HCT116 (cell line): Measurements from ENCODE around the gene GRIK5. TPM values are rescaled to one million over a fixed set of nuclear protein-coding genes. Genes with fewer than 3 reads are reported as not detected.

Experiments used
- ATAC-seq: fragments of 200-7000 bp; cut with Tn5 transposase; 2 replicates; pipeline ENCODE4 v1.9.1; 2020; ENCODE audit warnings: mild to moderate bottlenecking, moderate library complexity
- BruUV-seq: library from RNA; stranded (reverse); fragments of 400-500 nt; replicated peaks from 2 replicates; lab custom pipeline; 2021; lab: Mats Ljungman, UMichigan
- CTCF ChIA-PET: fragments of 300-600 bp; sonication (Branson Sonifier 250); formaldehyde crosslinking; loops from one replicate; lab custom pipeline; 2021; ENCODE audit warnings: antibody characterized with exemption; lab: Charles Lee
- POLR2A ChIA-PET: fragments of 300-600, 350-600 bp; sonication (Branson Sonifier 250); formaldehyde crosslinking; loops from one replicate; lab custom pipeline; 2021; ENCODE audit warnings: antibody characterized with exemption; lab: Charles Lee
- RAD21 ChIA-PET, 2 experiments: fragments of 300-600 bp; sonication (Branson Sonifier 250); formaldehyde crosslinking; loops; one replicate each; lab custom pipeline; 2023; ENCODE audit warnings: low total read pairs in 2 of 2; ENCODE audit not compliant: uncharacterized antibody in 2 of 2, unreplicated experiment in 2 of 2, low non-redundant PET in 1 of 2; lab: Charles Lee
- DNase-seq: peaks from one replicate; pipeline ENCODE4 v3.0.0-alpha.2; 2010; ENCODE audit warnings: low read depth, low spot score
- H2AFZ ChIP-seq: fragments of 200-600 bp; shearing (Covaris generic), sonication (generic); 2 replicates; pipeline ENCODE4 v1.6.1; 2017; ENCODE audit warnings: low read depth, mixed run types, mixed read lengths, antibody characterized with exemption, low read length; ENCODE audit not compliant: poor library complexity, severe bottlenecking
- H3K27ac ChIP-seq: 2 replicates; pipeline ENCODE4 v1.5.1; 2012; ENCODE audit warnings: low read depth, low read length
- H3K27me3 ChIP-seq: fragments of 200-600 bp; sonication (generic); 2 replicates; pipeline ENCODE4 v1.6.1; 2016; ENCODE audit warnings: mixed run types, low read length, mixed read lengths; ENCODE audit not compliant: insufficient read depth
- H3K36me3 ChIP-seq, 2 experiments: fragments of 200-500 bp in 1 of 2; fragments of 200-600 bp in 1 of 2; sonication (Bioruptor generic) in 1 of 2; sonication (generic) in 1 of 2; 2 replicates each; pipeline versions ENCODE4 v1.5.1 to v1.6.1; 2014 to 2016; ENCODE audit warnings: low read length in 2 of 2, inconsistent platforms in 1 of 2, mixed read lengths in 1 of 2, mixed run types in 1 of 2; ENCODE audit not compliant: insufficient read depth in 2 of 2, control insufficient read depth in 1 of 2
- H3K4me1 ChIP-seq, 2 experiments: fragments of 200-600 bp in 1 of 2; sonication (generic) in 1 of 2; 2 replicates each; pipeline versions ENCODE4 v1.5.1 to v1.6.1; 2012 to 2017; ENCODE audit warnings: low read length in 2 of 2, inconsistent platforms in 1 of 2, mild to moderate bottlenecking in 1 of 2, mixed read lengths in 1 of 2, mixed run types in 1 of 2, moderate library complexity in 1 of 2; ENCODE audit not compliant: insufficient read depth in 2 of 2, control insufficient read depth in 1 of 2
- H3K4me2 ChIP-seq: fragments of 200-600 bp; sonication (generic); 2 replicates; pipeline ENCODE4 v1.6.1; 2017; ENCODE audit warnings: mixed run types, low read length, mixed read lengths
- H3K4me3 ChIP-seq, 2 experiments: fragments of 200-600 bp in 1 of 2; sonication (generic) in 1 of 2; replicated peaks in 1 of 2; 2 replicates each; pipeline ENCODE4 v1.5.1; 2011 to 2016; ENCODE audit warnings: low read length in 2 of 2, control low read depth in 1 of 2, low read depth in 1 of 2, mild to moderate bottlenecking in 1 of 2, mixed read lengths in 1 of 2, mixed run types in 1 of 2
- H3K79me2 ChIP-seq: fragments of 200-600 bp; sonication (generic); 2 replicates; pipeline ENCODE4 v1.6.1; 2017; ENCODE audit warnings: mild to moderate bottlenecking, mixed run types, low read length, moderate library complexity, mixed read lengths; ENCODE audit not compliant: insufficient read depth
- H3K9ac ChIP-seq: fragments of 200-600 bp; sonication (generic); 2 replicates; pipeline ENCODE4 v1.6.1; 2016; ENCODE audit warnings: low read length, mixed read lengths
- H3K9me2 ChIP-seq: fragments of 200-600 bp; sonication (generic), shearing (Covaris generic); 2 replicates; pipeline ENCODE4 v1.6.1; 2017; ENCODE audit warnings: mixed run types, mild to moderate bottlenecking, moderate library complexity; ENCODE audit not compliant: insufficient read depth
- H3K9me3 ChIP-seq, 2 experiments: fragments of 200-500 bp in 1 of 2; fragments of 200-600 bp in 1 of 2; sonication (Bioruptor generic) in 1 of 2; sonication (generic) in 1 of 2; 2 replicates each; pipeline ENCODE4 v1.6.1; 2014 to 2017; ENCODE audit warnings: low read length in 2 of 2, mixed read lengths in 2 of 2, inconsistent platforms in 1 of 2, low read depth in 1 of 2, mild to moderate bottlenecking in 1 of 2, mixed run types in 1 of 2, moderate library complexity in 1 of 2; ENCODE audit not compliant: control insufficient read depth in 1 of 2, insufficient read depth in 1 of 2
- H4K20me1 ChIP-seq: fragments of 200-600 bp; sonication (generic), shearing (Covaris generic); 2 replicates; pipeline ENCODE4 v1.6.1; 2017; ENCODE audit warnings: mixed run types, mild to moderate bottlenecking, moderate library complexity; ENCODE audit not compliant: insufficient read depth
- CBX3 ChIP-seq: IDR thresholded peaks from 2 replicates; pipeline ENCODE4 v1.6.1; 2012; ENCODE audit warnings: low read depth
- CTCF ChIP-seq, 3 experiments: fragments of 200-600 bp in 1 of 3; sonication (generic) in 1 of 3; IDR thresholded peaks in 2 of 3; conservative IDR thresholded peaks in 1 of 3; 2 replicates each; pipeline ENCODE4 v1.5.1; 2012 to 2017; ENCODE audit warnings: low read depth in 2 of 3, low read length in 2 of 3, antibody characterized with exemption in 1 of 3, borderline replicate concordance in 1 of 3, control low read depth in 1 of 3, mild to moderate bottlenecking in 1 of 3, mixed read lengths in 1 of 3, mixed run types in 1 of 3, moderate library complexity in 1 of 3; ENCODE audit not compliant: insufficient read depth in 1 of 3
- EGR1 ChIP-seq: IDR thresholded peaks from 2 replicates; pipeline ENCODE4 v1.6.1; 2012; ENCODE audit warnings: low read depth
- JUND ChIP-seq: IDR thresholded peaks from 2 replicates; pipeline ENCODE4 v1.6.1; 2012
- POLR2A ChIP-seq: IDR thresholded peaks from 2 replicates; pipeline ENCODE4 v1.7.0; 2011; ENCODE audit warnings: borderline replicate concordance; ENCODE audit not compliant: insufficient read depth, insufficient read length; ENCODE audit errors: extremely low read depth
- RAD21 ChIP-seq: IDR thresholded peaks from 2 replicates; pipeline ENCODE4 v1.6.1; 2012; ENCODE audit warnings: low read depth, mild to moderate bottlenecking
- REST ChIP-seq: IDR thresholded peaks from 2 replicates; pipeline ENCODE4 v1.6.1; 2012; ENCODE audit warnings: low read depth
- TCF7L2 ChIP-seq: IDR thresholded peaks from 2 replicates; pipeline ENCODE4 v1.7.0; 2011; ENCODE audit warnings: borderline replicate concordance, inconsistent platforms; ENCODE audit not compliant: insufficient read depth, insufficient read length; ENCODE audit errors: extremely low read depth
- intact Hi-C: fragments of 100-400 bp; cut with micrococcal nuclease; formaldehyde crosslinking; loops from 2 replicates; pipeline ENCODE4 v1.10.0; 2022
- total RNA-seq: library from RNA; stranded (reverse); gene quantifications from one replicate; pipeline ENCODE4 v1.2.1, GENCODE V29; 2021; ENCODE audit not compliant: unreplicated experiment

GRIK5 gene
- total RNA-seq, 1 experiment from 2014 or later = 1.7 TPM

GRCh38 chr19:42092350-42092749 lies 22.3 kb upstream of the GRIK5 start:
- no TSS peak for BruUV-seq
- Histone ChIP-seq H3K27me3 (no peaks in the 10 kb centered on the region), H3K4me2 (0 out of 2 replicates have a peak overlapping the region, but pooled peaks have one; percentile 29), H4K20me1 (no peaks in the 10 kb centered on the region), H3K9me3 (no peaks in the 10 kb centered on the region), H3K27ac (no peak overlapping the region), H3K4me1 (peaks cover 0 to 30% of the 10 kb centered on the region in 2 experiments; a peak in 2 of 4 replicates), H3K36me3 (no peaks in the 10 kb centered on the region), H3K4me3 (no peak overlapping the region), H3K9ac (no peak overlapping the region), H2AFZ (no peak overlapping the region), H3K79me2 (no peaks in the 10 kb centered on the region), H3K9me2 (no peaks in the 10 kb centered on the region)
- POLR2A ChIA-PET = interaction anchor here (0.6 kb wide), 1 partner anchor 15 kb away, joined by 3 read pairs; no protein-coding TSS in a partner anchor
- ATAC-seq (peak; percentile 86), DNase-seq (no peak)
- RAD21 ChIA-PET = interaction anchor here in 1 of 2 experiments (0.6 kb wide), 1 partner anchor 32 kb away, joined by 3 read pairs; no protein-coding TSS in a partner anchor
- CTCF ChIA-PET = interaction anchor here (0.7 to 1.0 kb wide), 3 partner anchors 11 to 58 kb away, joined by 4 to 5 read pairs (median 4); partner anchors contain the start of gene ZNF574
- TF ChIP-seq RAD21 (peak; percentile 78), EGR1 (no peak), POLR2A (no peak), REST (no peak), JUND (no peak), TCF7L2 (no peak), CBX3 (no peak), CTCF (IDR thresholded peaks at IDR 0.05 in 2 of 3, conservative IDR thresholded peaks at IDR 0.05 in 1 of 3; ENCODE audit: borderline replicate concordance in 1 of 3, insufficient read depth in 1 of 3, low read depth in 2 of 3, low read length in 2 of 3) (peak; percentile 67 to 86 (median 84); a peak in 5 of 6 replicates)
- intact Hi-C loops = loop anchor here (10.0 kb wide), 1 partner anchor 98 kb away; the partner anchor contains the start of gene ATP1A3
